IMR-90 (cell line): ENCODE measurements around the gene JRKL. TPM values are rescaled to one million over a fixed set of nuclear protein-coding genes. Genes with fewer than 3 reads are reported as not detected.

Experiments used
- ATAC-seq: fragments of 200-7000 bp; cut with Tn5 transposase; 2 replicates; pipeline ENCODE4 v1.9.1; 2020; ENCODE audit warnings: low read depth, mild to moderate bottlenecking, moderate library complexity
- BruUV-seq: library from RNA; stranded (reverse); fragments of 400-500 nt; replicated peaks from 2 replicates; lab custom pipeline; 2021; lab: Mats Ljungman, UMichigan
- CTCF ChIA-PET: fragments of 300-600 bp; formaldehyde crosslinking; extraction: SDS; loops from one replicate; lab custom pipeline; 2021; ENCODE audit warnings: antibody characterized with exemption; lab: Yijun Ruan, JAX
- POLR2A ChIA-PET: fragments of 300-600 bp; sonication (Branson Sonifier 250); formaldehyde crosslinking; loops from one replicate; lab custom pipeline; 2022; ENCODE audit warnings: antibody characterized with exemption; ENCODE audit not compliant: unreplicated experiment; lab: Charles Lee
- DNase-seq: peaks from one replicate; pipeline ENCODE4 v3.0.0; 2013
- H2AFZ ChIP-seq: replicated peaks from 2 replicates; pipeline ENCODE3; 2013; ENCODE audit warnings: low read length, mild to moderate bottlenecking; ENCODE audit not compliant: poor library complexity
- H2AK5ac ChIP-seq: 2 replicates; pipeline ENCODE4 v1.6.1; 2013; ENCODE audit warnings: low read depth, low read length, inconsistent platforms
- H2AK9ac ChIP-seq: replicated peaks from 2 replicates; pipeline ENCODE3; 2013; ENCODE audit warnings: mild to moderate bottlenecking, low read depth, low read length, moderate library complexity; ENCODE audit not compliant: poor library complexity
- H2BK120ac ChIP-seq: 2 replicates; pipeline ENCODE4 v1.6.1; 2013; ENCODE audit warnings: low read depth, low read length, inconsistent platforms
- H2BK15ac ChIP-seq: 3 replicates; pipeline ENCODE4 v1.6.1; 2013; ENCODE audit warnings: low read depth, low read length, inconsistent platforms
- H2BK20ac ChIP-seq: 2 replicates; pipeline ENCODE4 v1.6.1; 2013; ENCODE audit warnings: low read depth, mild to moderate bottlenecking, inconsistent platforms, low read length, moderate library complexity
- H2BK5ac ChIP-seq: 2 replicates; pipeline ENCODE4 v1.6.1; 2013; ENCODE audit warnings: mild to moderate bottlenecking, low read depth, low read length, inconsistent platforms; ENCODE audit not compliant: poor library complexity, severe bottlenecking
- H3K14ac ChIP-seq: replicated peaks from 2 replicates; pipeline ENCODE4 v1.6.1; 2013; ENCODE audit warnings: low read depth, low read length, inconsistent platforms
- H3K18ac ChIP-seq: 2 replicates; pipeline ENCODE4 v1.6.1; 2013; ENCODE audit warnings: low read depth, low read length, control low read depth
- H3K23ac ChIP-seq: 2 replicates; pipeline ENCODE4 v1.6.1; 2013; ENCODE audit warnings: low read depth, low read length, inconsistent platforms
- H3K27ac ChIP-seq: 2 replicates; pipeline ENCODE4 v1.5.1; 2013; ENCODE audit warnings: mild to moderate bottlenecking, control low read depth, low read length; ENCODE audit not compliant: insufficient read depth
- H3K27me3 ChIP-seq: 2 replicates; pipeline ENCODE4 v1.6.1; 2013; ENCODE audit warnings: low read length; ENCODE audit not compliant: control insufficient read depth, insufficient read depth
- H3K36me3 ChIP-seq: 2 replicates; pipeline ENCODE4 v1.6.1; 2013; ENCODE audit warnings: low read length, mixed read lengths; ENCODE audit not compliant: control insufficient read depth, insufficient read depth
- H3K4ac ChIP-seq: 2 replicates; pipeline ENCODE4 v1.6.1; 2013; ENCODE audit warnings: low read depth, low read length, inconsistent platforms
- H3K4me1 ChIP-seq: 2 replicates; pipeline ENCODE4 v1.6.1; 2013; ENCODE audit warnings: low read length, mixed read lengths; ENCODE audit not compliant: control insufficient read depth, insufficient read depth
- H3K4me2 ChIP-seq: 2 replicates; pipeline ENCODE4 v1.6.1; 2013; ENCODE audit warnings: low read depth, mild to moderate bottlenecking, control low read depth, low read length, moderate library complexity
- H3K4me3 ChIP-seq: 2 replicates; pipeline ENCODE4 v1.5.1; 2013; ENCODE audit warnings: low read depth, mild to moderate bottlenecking, control low read depth, low read length, moderate library complexity; ENCODE audit not compliant: insufficient read depth
- H3K56ac ChIP-seq: 2 replicates; pipeline ENCODE4 v1.6.1; 2013; ENCODE audit warnings: low read length, inconsistent platforms; ENCODE audit not compliant: insufficient read depth; ENCODE audit errors: extremely low read depth
- H3K79me1 ChIP-seq, 2 experiments: 2 replicates each; pipeline ENCODE4 v1.6.1; 2013; ENCODE audit warnings: low read length in 2 of 2, inconsistent platforms in 1 of 2, low read depth in 1 of 2
- H3K9ac ChIP-seq: 2 replicates; pipeline ENCODE4 v1.6.1; 2013; ENCODE audit warnings: low read depth, low read length, control low read depth
- H3K9me1 ChIP-seq: 2 replicates; pipeline ENCODE4 v1.6.1; 2013; ENCODE audit warnings: low read length, inconsistent platforms; ENCODE audit not compliant: insufficient read depth
- H3K9me3 ChIP-seq: 2 replicates; pipeline ENCODE4 v1.6.1; 2013; ENCODE audit warnings: low read length; ENCODE audit not compliant: control insufficient read depth, insufficient read depth
- H4K20me1 ChIP-seq: 2 replicates; pipeline ENCODE4 v1.6.1; 2013; ENCODE audit warnings: low read length, inconsistent platforms; ENCODE audit not compliant: insufficient read depth
- H4K5ac ChIP-seq: 2 replicates; pipeline ENCODE4 v1.6.1; 2013; ENCODE audit warnings: mild to moderate bottlenecking, low read depth, low read length, control low read depth
- H4K8ac ChIP-seq, 2 experiments: 2 replicates each; pipeline ENCODE4 v1.6.1; 2013; ENCODE audit warnings: low read depth in 2 of 2, low read length in 2 of 2, control low read depth in 1 of 2, inconsistent platforms in 1 of 2
- H4K91ac ChIP-seq: 2 replicates; pipeline ENCODE4 v1.6.1; 2013; ENCODE audit warnings: low read depth, low read length, inconsistent platforms; ENCODE audit not compliant: insufficient read depth
- CEBPB ChIP-seq: IDR thresholded peaks from 2 replicates; pipeline ENCODE4 v1.6.1; 2012; ENCODE audit warnings: low read depth, low read length, improper control_type of control experiment
- ELK1 ChIP-seq: fragments of 150-350 bp; IDR thresholded peaks from 2 replicates; pipeline ENCODE4 v1.6.1; 2016; ENCODE audit warnings: low read depth, mild to moderate bottlenecking, low read length, moderate library complexity, borderline replicate concordance
- MAZ ChIP-seq: IDR thresholded peaks from 2 replicates; pipeline ENCODE4 v1.6.1; 2012; ENCODE audit warnings: low read depth, mild to moderate bottlenecking, low read length, improper control_type of control experiment, moderate library complexity, borderline replicate concordance
- NFE2L2 ChIP-seq: fragments of 150-350 bp; IDR thresholded peaks from 2 replicates; pipeline ENCODE4 v1.6.1; 2016; ENCODE audit warnings: low read depth, mild to moderate bottlenecking, low read length
- RAD21 ChIP-seq: IDR thresholded peaks from 2 replicates; pipeline ENCODE4 v1.6.1; 2012; ENCODE audit warnings: low read length, improper control_type of control experiment
- SMC3 ChIP-seq: fragments of 150-350 bp; IDR thresholded peaks from 2 replicates; pipeline ENCODE4 v1.6.1; 2016; ENCODE audit warnings: low read depth, mild to moderate bottlenecking, antibody characterized with exemption, low read length, moderate library complexity
- WGBS, 2 experiments: methylation state at CpG; one replicate each; pipeline versions ENCODE4 v1.1.5 to v1.1.7; 2013; ENCODE audit warnings: missing lambda C conversion rate in 2 of 2; ENCODE audit not compliant: insufficient read length in 1 of 2; ENCODE audit errors: extremely low coverage in 2 of 2; 5-methylcytosine and 5-hydroxymethylcytosine counted together
- dilution Hi-C: fragments of 300-500 bp; cut with HindIII; formaldehyde crosslinking; loops from one replicate; pipeline ENCODE4 v1.14.3; 2018; ENCODE audit warnings: low sequenced_read_pairs; ENCODE audit not compliant: unreplicated experiment
- in situ Hi-C: fragments of 300-500 bp; cut with MboI; formaldehyde crosslinking; loops from 3 replicates; pipeline ENCODE4 v1.14.3; 2019; ENCODE audit warnings: low sequenced_read_pairs, inconsistent platforms, mixed read lengths
- intact Hi-C: fragments of 100-400 bp; cut with micrococcal nuclease; formaldehyde crosslinking; loops from 2 replicates; pipeline ENCODE4 v1.10.0; 2022
- polyA plus RNA-seq, 3 experiments: library from polyadenylated mRNA; depleted of rRNA; stranded (reverse); fragments of >200 nt; gene quantifications; 2 replicates each; pipeline ENCODE4 v1.2.3, GENCODE V29; 2012; ENCODE audit warnings: low replicate concordance in 1 of 3
- total RNA-seq: library from RNA; depleted of rRNA; stranded (reverse); fragments of >200 nt; gene quantifications from 2 replicates; pipeline ENCODE4 v1.2.3, GENCODE V29; 2012

JRKL gene
- total and polyA plus RNA-seq, 2 of the 4 experiments (the other 2 are of a cell fraction) = 5.6 to 5.9 TPM

GRCh38 chr11:96391698-96392307 lies 2.0 kb downstream of the JRKL start:
- H4K5ac ChIP-seq = no peak overlapping the region
- TF ChIP-seq RAD21 = peak; percentile 11; the same call in 1 of the 2 replicates
- TF ChIP-seq NFE2L2 = no peak
- no peak for TF ChIP-seq ELK1
- TF ChIP-seq CEBPB = no peak
- TF ChIP-seq MAZ = no peak
- TF ChIP-seq SMC3 = no peak
- POLR2A ChIA-PET = no interaction called here
- no peak overlapping the region for H2AFZ ChIP-seq
- WGBS, 2 experiments = no CpG with 5 or more reads among the region's 3 CpGs
- H3K9me3 ChIP-seq = no peaks in the 10 kb centered on the region; the same call in 1 of the 2 replicates
- intact Hi-C loops = loop anchor here (2.0 to 5.0 kb wide), 2 partner anchors 470 to 555 kb away; partner anchors contain the start of gene MTMR2
- no peak overlapping the region for H2AK5ac ChIP-seq
- in situ Hi-C loops = loop anchor here (10.0 kb wide), 1 partner anchor 547 kb away; no protein-coding TSS in a partner anchor
- CTCF ChIA-PET = interaction anchor here (1.0 kb wide), 1 partner anchor 543 kb away, joined by 3 read pairs; no protein-coding TSS in a partner anchor
- H3K27ac ChIP-seq = no peak overlapping the region
- dilution Hi-C loops = no loop called here
- no peak overlapping the region for H2BK120ac ChIP-seq
- peaks cover 28 to 43% of the 10 kb centered on the region in 2 experiments for H3K79me1 ChIP-seq
- H2BK15ac ChIP-seq = no peak overlapping the region
- no TSS peak for BruUV-seq
- DNase-seq (no peak), ATAC-seq (no peak)
- H4K91ac ChIP-seq = no peak overlapping the region
- H3K4ac ChIP-seq = no peak overlapping the region
- H3K4me1 ChIP-seq = no peaks in the 10 kb centered on the region; the same call in 1 of the 2 replicates
- no peaks in the 10 kb centered on the region for H4K20me1 ChIP-seq
- no peak overlapping the region for H3K4me3 ChIP-seq
- H3K9ac ChIP-seq = no peak overlapping the region
- no peak overlapping the region for H3K4me2 ChIP-seq
- H2BK20ac ChIP-seq = no peak overlapping the region
- H3K9me1 ChIP-seq = 0 out of 2 replicates have a peak, but pooled peaks cover 2% of the 10 kb centered on the region
- no peaks in the 10 kb centered on the region for H3K27me3 ChIP-seq
- no peak overlapping the region for H4K8ac ChIP-seq
- H3K36me3 ChIP-seq = no peaks in the 10 kb centered on the region
- H3K56ac ChIP-seq = no peak overlapping the region
- no peak overlapping the region for H3K14ac ChIP-seq
- no peak overlapping the region for H2AK9ac ChIP-seq
- H3K18ac ChIP-seq = no peak overlapping the region
- H2BK5ac ChIP-seq = no peak overlapping the region
- H3K23ac ChIP-seq = peak overlapping the region; percentile 10; the same call in 1 of the 2 replicates
